Thyroid gland (tissue), 4 donors: Measurements from ENCODE around the gene CYSTM1.

ENCODE experiments used
- CTCF ChIP-seq, 6 experiments: fragments of 200-600 bp in 3 of 6; fragments of 450-650 bp in 3 of 6; sonication (generic) in 3 of 6; IDR thresholded peaks; one replicate each; pipeline ENCODE4 v1.5.1; 2016 to 2019; ENCODE audit warnings: antibody characterized with exemption in 6 of 6, mild to moderate bottlenecking in 2 of 6, inconsistent platforms in 1 of 6, moderate library complexity in 1 of 6
- POLR2A ChIP-seq, 2 donors: fragments of 450-650 bp; IDR thresholded peaks; one replicate each; pipeline ENCODE4 v1.6.1; 2017; ENCODE audit warnings: antibody characterized with exemption in 2 of 2, mild to moderate bottlenecking in 2 of 2, moderate library complexity in 1 of 2

- TF ChIP-seq CTCF (IDR thresholded peaks at IDR 0.05) (peak; percentile 18 to 92 (median 68)), POLR2A (IDR thresholded peaks at IDR 0.05) (no peak)
Observed at GRCh38 chr5:140145818-140146522, 29.0 kb upstream of the CYSTM1 start.
